GM19328 (cell line): ENCODE data around the gene COX6B2.

Source experiments
- ATAC-seq: cut with Tn5 transposase; IDR thresholded peaks from one replicate; pipeline ENCODE4 v1.9.1; 2021; ENCODE audit warnings: mild to moderate bottlenecking, moderate library complexity; ENCODE audit not compliant: unreplicated experiment

Gene COX6B2

GRCh38 chr19:55362990-55363716, 8.6 kb upstream of the COX6B2 start, which contains the start of gene GARIN5B:
TSS of gene GARIN5B (minus strand) at chr19:55363260. CDS start at chr19:55363066, 194 bp downstream.
- ATAC-seq: no peak

- no peak for ATAC-seq
Observed at GRCh38 chr19:55362174-55362989, 7.9 kb upstream of the COX6B2 start.

GRCh38 chr19:55360902-55361301, 6.4 kb upstream of the COX6B2 start:
- no peak for ATAC-seq

- ATAC-seq: no peak
Observed at GRCh38 chr19:55358943-55359908, 4.7 kb upstream of the COX6B2 start.

GRCh38 chr19:55358493-55358892, 4.0 kb upstream of the COX6B2 start:
- ATAC-seq: no peak

- no peak for ATAC-seq
Observed at GRCh38 chr19:55355213-55355821, 798 bp upstream of the COX6B2 start.

GRCh38 chr19:55353803-55354697, 469 bp downstream of the COX6B2 start:
- no peak for ATAC-seq

GRCh38 chr19:55353356-55353802, 1.1 kb downstream of the COX6B2 start:
- ATAC-seq: no peak

- no peak for ATAC-seq
Observed at GRCh38 chr19:55352549-55353145, 1.9 kb downstream of the COX6B2 start.

GRCh38 chr19:55352040-55352439, 2.5 kb downstream of the COX6B2 start:
- no peak for ATAC-seq

- ATAC-seq: no peak
Observed at GRCh38 chr19:55350620-55351315, 3.8 kb downstream of the COX6B2 start.

GRCh38 chr19:55348317-55349034, 6.0 kb downstream of the COX6B2 start:
- no peak for ATAC-seq

- ATAC-seq: no peak
Observed at GRCh38 chr19:55347442-55348009, 7.0 kb downstream of the COX6B2 start.

- ATAC-seq: no peak
Observed at GRCh38 chr19:55346725-55347441, 7.6 kb downstream of the COX6B2 start.

- ATAC-seq: no peak
Observed at GRCh38 chr19:55345818-55346724, 8.4 kb downstream of the COX6B2 start.
